Erythroblast (primary cell): ENCODE measurements around the gene IFITM1.

Source experiments
- GATA1 ChIP-seq: IDR thresholded peaks from 2 replicates; pipeline ENCODE4 v1.6.1; 2011; ENCODE audit warnings: low read depth, mild to moderate bottlenecking, control low read depth, low read length, moderate library complexity
- POLR2A ChIP-seq: IDR thresholded peaks from 2 replicates; pipeline ENCODE4 v1.6.1; 2011; ENCODE audit warnings: mild to moderate bottlenecking, low read length

- TF ChIP-seq POLR2A (no peak), GATA1 (no peak)
These were observed 33.7 kb upstream of the IFITM1 start for GRCh38 chr11:279966-280705.
